GM12872 (cell line): ENCODE measurements around the gene RGS10.

Experiments
- CTCF ChIP-seq: IDR thresholded peaks from 3 replicates; pipeline ENCODE4 v1.5.1; 2011; ENCODE audit warnings: low read depth, mild to moderate bottlenecking, low read length, moderate library complexity; ENCODE audit not compliant: insufficient read depth

Gene RGS10

GRCh38 chr10:119502618-119503155 lies 39.8 kb downstream of the RGS10 start:
- TF ChIP-seq CTCF = no peak

GRCh38 chr10:119502209-119502608 lies 40.3 kb downstream of the RGS10 start:
- TF ChIP-seq CTCF = no peak

GRCh38 chr10:119501690-119502089 lies 40.8 kb downstream of the RGS10 start:
- no peak for TF ChIP-seq CTCF

- no peak for TF ChIP-seq CTCF
These were observed 41.7 kb downstream of the RGS10 start for GRCh38 chr10:119500821-119501220.

GRCh38 chr10:119500123-119500795 lies 42.3 kb downstream of the RGS10 start:
- TF ChIP-seq CTCF = no peak

- no peak for TF ChIP-seq CTCF
These were observed 42.9 kb downstream of the RGS10 start for GRCh38 chr10:119499677-119500002.

- TF ChIP-seq CTCF = no peak
These were observed 43.4 kb downstream of the RGS10 start for GRCh38 chr10:119498889-119499676.
